ENCODE measurements around the gene CORO2A.

DNA sequence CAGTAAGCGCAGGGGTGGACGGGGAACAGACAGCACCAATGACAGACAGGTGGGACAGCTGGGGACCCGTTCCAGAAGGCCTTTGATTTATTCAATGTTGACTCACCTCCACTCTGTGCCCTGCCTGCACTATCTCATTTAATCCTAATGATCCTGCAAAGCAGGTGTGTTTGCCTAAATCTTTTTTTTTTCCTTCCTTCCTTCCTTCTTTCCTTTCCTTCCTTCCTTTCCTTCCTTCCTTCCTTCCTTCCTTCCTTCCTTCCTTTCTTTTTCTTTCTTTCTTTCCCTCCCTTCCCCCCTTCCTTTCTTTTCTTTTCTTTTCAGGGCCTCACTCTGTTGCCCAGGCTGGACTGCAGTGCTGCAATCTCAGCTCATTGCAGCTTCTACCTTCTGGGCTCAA is 17.1 kb upstream of the CORO2A start:
- TF ChIP-seq, protein P1, sequence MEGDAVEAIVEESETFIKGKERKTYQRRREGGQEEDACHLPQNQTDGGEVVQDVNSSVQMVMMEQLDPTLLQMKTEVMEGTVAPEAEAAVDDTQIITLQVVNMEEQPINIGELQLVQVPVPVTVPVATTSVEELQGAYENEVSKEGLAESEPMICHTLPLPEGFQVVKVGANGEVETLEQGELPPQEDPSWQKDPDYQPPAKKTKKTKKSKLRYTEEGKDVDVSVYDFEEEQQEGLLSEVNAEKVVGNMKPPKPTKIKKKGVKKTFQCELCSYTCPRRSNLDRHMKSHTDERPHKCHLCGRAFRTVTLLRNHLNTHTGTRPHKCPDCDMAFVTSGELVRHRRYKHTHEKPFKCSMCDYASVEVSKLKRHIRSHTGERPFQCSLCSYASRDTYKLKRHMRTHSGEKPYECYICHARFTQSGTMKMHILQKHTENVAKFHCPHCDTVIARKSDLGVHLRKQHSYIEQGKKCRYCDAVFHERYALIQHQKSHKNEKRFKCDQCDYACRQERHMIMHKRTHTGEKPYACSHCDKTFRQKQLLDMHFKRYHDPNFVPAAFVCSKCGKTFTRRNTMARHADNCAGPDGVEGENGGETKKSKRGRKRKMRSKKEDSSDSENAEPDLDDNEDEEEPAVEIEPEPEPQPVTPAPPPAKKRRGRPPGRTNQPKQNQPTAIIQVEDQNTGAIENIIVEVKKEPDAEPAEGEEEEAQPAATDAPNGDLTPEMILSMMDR (IDR thresholded peaks at IDR 0.05), result no peak
- no peak for TF ChIP-seq POLR2A (IDR thresholded peaks at IDR 0.05)
